Neural progenitor cell (in vitro differentiated cells): ENCODE data around the gene CAND2.
"Not testable (repeated sequence)": the region's sequence is repeated elsewhere in the genome, so short reads cannot be mapped to it uniquely, and the experiment has no call there.

ENCODE experiments used
- EZH2phosphoT487 ChIP-seq: fragments of 200-600 bp; sonication (generic); IDR thresholded peaks from 2 replicates; pipeline ENCODE4 v1.6.1; 2017; ENCODE audit warnings: antibody characterized with exemption
- TF ChIP-seq, protein P1 (sequence below): fragments of 200-600 bp; sonication (generic); IDR thresholded peaks from 2 replicates; pipeline ENCODE4 v1.5.1; 2017; ENCODE audit warnings: antibody characterized with exemption, mild to moderate bottlenecking

DNA sequence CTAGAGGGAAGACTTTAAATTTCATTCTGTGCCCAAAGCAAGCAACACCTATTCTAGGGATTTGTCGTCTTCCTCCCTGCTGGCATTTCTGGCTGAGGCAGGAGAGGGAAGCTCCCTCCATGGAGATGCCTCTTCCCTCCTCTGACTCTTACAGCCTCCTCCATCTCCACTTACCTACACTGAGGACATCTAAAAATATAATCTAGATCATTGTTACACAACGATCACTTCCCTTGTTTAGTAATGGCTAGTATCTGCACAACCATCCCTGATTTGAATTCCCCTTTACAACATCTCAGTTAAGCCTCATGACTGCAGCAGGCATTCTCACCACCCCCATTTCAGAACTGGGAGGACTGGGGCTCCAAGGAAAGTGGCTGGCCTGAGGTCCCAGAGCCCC, 57.4 kb downstream of the CAND2 start:
- not testable (repeated sequence) for TF ChIP-seq EZH2phosphoT487
- TF ChIP-seq, protein P1, sequence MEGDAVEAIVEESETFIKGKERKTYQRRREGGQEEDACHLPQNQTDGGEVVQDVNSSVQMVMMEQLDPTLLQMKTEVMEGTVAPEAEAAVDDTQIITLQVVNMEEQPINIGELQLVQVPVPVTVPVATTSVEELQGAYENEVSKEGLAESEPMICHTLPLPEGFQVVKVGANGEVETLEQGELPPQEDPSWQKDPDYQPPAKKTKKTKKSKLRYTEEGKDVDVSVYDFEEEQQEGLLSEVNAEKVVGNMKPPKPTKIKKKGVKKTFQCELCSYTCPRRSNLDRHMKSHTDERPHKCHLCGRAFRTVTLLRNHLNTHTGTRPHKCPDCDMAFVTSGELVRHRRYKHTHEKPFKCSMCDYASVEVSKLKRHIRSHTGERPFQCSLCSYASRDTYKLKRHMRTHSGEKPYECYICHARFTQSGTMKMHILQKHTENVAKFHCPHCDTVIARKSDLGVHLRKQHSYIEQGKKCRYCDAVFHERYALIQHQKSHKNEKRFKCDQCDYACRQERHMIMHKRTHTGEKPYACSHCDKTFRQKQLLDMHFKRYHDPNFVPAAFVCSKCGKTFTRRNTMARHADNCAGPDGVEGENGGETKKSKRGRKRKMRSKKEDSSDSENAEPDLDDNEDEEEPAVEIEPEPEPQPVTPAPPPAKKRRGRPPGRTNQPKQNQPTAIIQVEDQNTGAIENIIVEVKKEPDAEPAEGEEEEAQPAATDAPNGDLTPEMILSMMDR, result not testable (repeated sequence)
